SK-N-SH (cell line): ENCODE measurements around the gene PALS1. TPM values are rescaled to one million over a fixed set of nuclear protein-coding genes. Genes with fewer than 3 reads are reported as not detected.

Source experiments
- CTCF ChIA-PET: fragments of 300-600, 350-600 bp; formaldehyde crosslinking; extraction: SDS; loops from one replicate; lab custom pipeline; 2021; lab: Yijun Ruan, JAX
- POLR2A ChIA-PET: fragments of 350-600 bp; sonication (Branson Sonifier 250); formaldehyde crosslinking; extraction: SDS; loops from one replicate; lab custom pipeline; 2020; ENCODE audit warnings: antibody characterized with exemption, inconsistent platforms; lab: Yijun Ruan, JAX
- DNase-seq: peaks from one replicate; pipeline ENCODE4 v3.0.0; 2012
- H2AFZ ChIP-seq: fragments of 200-600 bp; sonication (generic); 2 replicates; pipeline ENCODE4 v1.8.1; 2016; ENCODE audit warnings: antibody characterized with exemption, mild to moderate bottlenecking, low read depth
- H3F3A ChIP-seq: fragments of 200-600 bp; sonication (generic); replicated peaks from 2 replicates; pipeline ENCODE3; 2016; ENCODE audit warnings: antibody characterized with exemption, mild to moderate bottlenecking; ENCODE audit not compliant: insufficient read depth
- H3K27ac ChIP-seq, 2 experiments: fragments of 200-500 bp in 1 of 2; fragments of 200-600 bp in 1 of 2; sonication (Bioruptor generic) in 1 of 2; sonication (generic), shearing (Covaris generic) in 1 of 2; 2 replicates each; pipeline versions ENCODE4 v1.5.1 to v1.6.1; 2014 to 2016; ENCODE audit warnings: low read depth in 2 of 2, inconsistent platforms in 1 of 2, low read length in 1 of 2, mild to moderate bottlenecking in 1 of 2, mixed read lengths in 1 of 2
- H3K27me3 ChIP-seq: fragments of 200-600 bp; sonication (generic), shearing (Covaris generic); 2 replicates; pipeline ENCODE4 v1.6.1; 2016; ENCODE audit warnings: mixed run types; ENCODE audit not compliant: insufficient read depth
- H3K36me3 ChIP-seq, 2 experiments: fragments of 200-500 bp in 1 of 2; fragments of 200-600 bp in 1 of 2; sonication (Bioruptor generic) in 1 of 2; sonication (generic) in 1 of 2; replicated peaks in 1 of 2; 2 replicates each; pipeline versions ENCODE3 to v1.5.1; 2014 to 2016; ENCODE audit warnings: low read length in 1 of 2, mild to moderate bottlenecking in 1 of 2; ENCODE audit not compliant: insufficient read depth in 2 of 2, control insufficient read depth in 1 of 2
- H3K4me1 ChIP-seq, 2 experiments: fragments of 200-500 bp in 1 of 2; fragments of 200-600 bp in 1 of 2; sonication (Bioruptor generic) in 1 of 2; sonication (generic), shearing (Covaris generic) in 1 of 2; 2 replicates each; pipeline versions ENCODE4 v1.5.1 to v1.6.1; 2014 to 2016; ENCODE audit warnings: low read depth in 1 of 2, low read length in 1 of 2, mixed run types in 1 of 2; ENCODE audit not compliant: insufficient read depth in 2 of 2, control insufficient read depth in 1 of 2
- H3K4me2 ChIP-seq: fragments of 200-600 bp; sonication (generic), shearing (Covaris generic); 2 replicates; pipeline ENCODE4 v1.6.1; 2017; ENCODE audit warnings: mixed run types
- H3K4me3 ChIP-seq, 2 experiments: fragments of 200-500 bp in 1 of 2; fragments of 200-600 bp in 1 of 2; sonication (Bioruptor generic) in 1 of 2; sonication (generic), shearing (Covaris generic) in 1 of 2; 2 replicates each; pipeline versions ENCODE4 v1.5.1 to v1.8.1; 2014 to 2016; ENCODE audit warnings: low read depth in 2 of 2, inconsistent platforms in 1 of 2, low read length in 1 of 2, mild to moderate bottlenecking in 1 of 2, mixed read lengths in 1 of 2, moderate library complexity in 1 of 2
- H3K79me2 ChIP-seq: fragments of 200-600 bp; sonication (generic); 2 replicates; pipeline ENCODE4 v1.8.1; 2017; ENCODE audit warnings: mild to moderate bottlenecking; ENCODE audit not compliant: insufficient read depth
- H3K9ac ChIP-seq: fragments of 200-600 bp; sonication (generic); 2 replicates; pipeline ENCODE4 v1.6.1; 2017; ENCODE audit warnings: mixed run types
- H3K9me2 ChIP-seq: fragments of 200-600 bp; sonication (generic); 2 replicates; pipeline ENCODE4 v1.6.1; 2017; ENCODE audit warnings: mixed run types
- H3K9me3 ChIP-seq: fragments of 200-600 bp; sonication (generic); 2 replicates; pipeline ENCODE4 v1.6.1; 2017; ENCODE audit warnings: mixed run types, mild to moderate bottlenecking, moderate library complexity
- H4K20me1 ChIP-seq: fragments of 200-600 bp; sonication (generic); 2 replicates; pipeline ENCODE4 v1.6.1; 2017; ENCODE audit warnings: mild to moderate bottlenecking, mixed run types; ENCODE audit not compliant: insufficient read depth
- FOSL2 ChIP-seq: IDR thresholded peaks from 2 replicates; pipeline ENCODE4 v1.4.0; 2012; ENCODE audit warnings: low read depth, mild to moderate bottlenecking, moderate library complexity, borderline replicate concordance
- JUND ChIP-seq: IDR thresholded peaks from 2 replicates; pipeline ENCODE4 v1.4.0; 2012
- NFIC ChIP-seq: IDR thresholded peaks from 2 replicates; pipeline ENCODE4 v1.4.0; 2012; ENCODE audit warnings: borderline replicate concordance
- NRF1 ChIP-seq: IDR thresholded peaks from 2 replicates; pipeline ENCODE4 v1.6.1; 2012; ENCODE audit warnings: low read depth, mild to moderate bottlenecking, low read length
- PBX3 ChIP-seq: IDR thresholded peaks from 2 replicates; pipeline ENCODE4; 2012
- REST ChIP-seq: IDR thresholded peaks from 2 replicates; pipeline ENCODE4 v1.6.1; 2012; ENCODE audit warnings: mild to moderate bottlenecking, low read depth, low read length, moderate library complexity
- RFX5 ChIP-seq: IDR thresholded peaks from 2 replicates; pipeline ENCODE4 v1.6.1; 2012; ENCODE audit warnings: mild to moderate bottlenecking, improper control_type of control experiment, low read length
- RXRA ChIP-seq: IDR thresholded peaks from 2 replicates; pipeline ENCODE4 v1.4.0; 2012; ENCODE audit warnings: low read depth, mild to moderate bottlenecking, borderline replicate concordance
- USF1 ChIP-seq: IDR thresholded peaks from 2 replicates; pipeline ENCODE4 v1.4.0; 2012; ENCODE audit warnings: low read depth, borderline replicate concordance
- YY1 ChIP-seq: IDR thresholded peaks from 2 replicates; pipeline ENCODE4 v1.4.0; 2012; ENCODE audit warnings: low read depth, mild to moderate bottlenecking
- WGBS: methylation state at CpG from one replicate; pipeline ENCODE4 v1.1.6; 2017; ENCODE audit warnings: low lambda C conversion rate; 5-methylcytosine and 5-hydroxymethylcytosine counted together
- polyA plus RNA-seq, 3 experiments: library from polyadenylated mRNA; depleted of rRNA; stranded (reverse); fragments of >200 nt; gene quantifications; 2 replicates each; pipeline ENCODE4 v1.2.3, GENCODE V29; 2012

The PALS1 gene
- polyA plus RNA-seq, 1 of the 3 experiments (the other 2 are of a cell fraction) = 8.0 TPM

- TF ChIP-seq REST (no peak), PBX3 (peak; percentile 86), NRF1 (no peak), YY1 (no peak), JUND (0 out of 2 replicates have a peak, but pooled peaks have one; percentile 19), FOSL2 (0 out of 2 replicates have a peak, but pooled peaks have one; percentile 2), RFX5 (peak; percentile 79), NFIC (peak; percentile 43)
Observed at GRCh38 chr14:67269298-67270060, 28.2 kb downstream of the PALS1 start (continued).

GRCh38 chr14:67270145-67270753 lies 29.0 kb downstream of the PALS1 start:
- H2AFZ ChIP-seq = no peak overlapping the region
- 0 out of 2 replicates have a peak, but pooled peaks have one; percentile 1 for TF ChIP-seq RXRA
- TF ChIP-seq USF1 = no peak
- TF ChIP-seq, all 33 proteins: peak for 1
- Histone ChIP-seq H3K4me3 (no peak overlapping the region; a peak in 1 of 4 replicates), H3K36me3 (peaks cover 0 to 11% of the 10 kb centered on the region in 2 experiments), H3K9me2 (no peaks in the 10 kb centered on the region), H3K9ac (peak overlapping the region; percentile 27; the same call in 1 of the 2 replicates), H3K4me2 (peak overlapping the region; percentile 65), H4K20me1 (peaks cover 10% of the 10 kb centered on the region), H3K79me2 (peaks cover 99% of the 10 kb centered on the region), H3K9me3 (no peaks in the 10 kb centered on the region), H3K4me1 (peaks cover 0 to 10% of the 10 kb centered on the region in 2 experiments), H3K27me3 (no peaks in the 10 kb centered on the region), H3F3A (peaks cover 14% of the 10 kb centered on the region), H3K27ac (peak overlapping the region; percentile 73 to 84; a peak in 3 of 4 replicates)
- 86% methylated on average over 3 of the region's 3 CpGs for WGBS
- CTCF ChIA-PET = interaction anchor here (1.2 to 1.7 kb wide), 2 partner anchors 16 to 103 kb away, joined by 5 to 11 read pairs; no protein-coding TSS in a partner anchor
- POLR2A ChIA-PET = no interaction called here
- no peak for DNase-seq
